Body of pancreas (tissue), 4 donors: ENCODE results near the gene LRAT.

ENCODE experiments used
- CTCF ChIP-seq, 7 experiments: fragments of 450-650 bp in 4 of 7; fragments of 200-600 bp in 3 of 7; sonication (generic) in 3 of 7; IDR thresholded peaks; one replicate each; pipeline ENCODE4 v1.5.1; 2016 to 2019; ENCODE audit warnings: antibody characterized with exemption in 7 of 7
- POLR2A ChIP-seq, 3 donors: fragments of 450-650 bp; IDR thresholded peaks; one replicate each; pipeline ENCODE4 v1.6.1; 2016; ENCODE audit warnings: antibody characterized with exemption in 3 of 3, mild to moderate bottlenecking in 2 of 3

DNA sequence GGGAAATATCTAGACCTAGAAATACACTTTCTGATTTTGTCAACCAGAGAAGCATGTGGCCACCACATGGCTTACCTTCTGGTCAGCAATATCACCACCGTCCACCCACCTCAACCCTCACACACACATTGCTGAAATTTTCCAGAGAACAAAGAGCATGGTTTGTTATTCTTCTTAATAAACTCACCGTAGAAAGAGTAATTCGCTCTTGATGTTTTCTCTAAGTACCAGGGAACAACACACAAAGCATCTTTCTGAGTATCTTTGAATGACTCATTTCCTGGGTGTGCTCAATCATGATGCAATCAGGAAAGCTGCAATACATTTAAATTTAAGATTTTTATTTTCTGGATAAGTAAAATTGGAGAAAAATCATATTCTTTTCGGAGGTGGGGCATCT, 24.7 kb upstream of the LRAT start:
- no peak for TF ChIP-seq CTCF (IDR thresholded peaks at IDR 0.05)
- no peak for TF ChIP-seq POLR2A (IDR thresholded peaks at IDR 0.05)
